Measurements from ENCODE around the gene SPSB2.

- no peak for TF ChIP-seq REST (IDR thresholded peaks at IDR 0.05; ENCODE audit: unreplicated experiment)
- no peak for TF ChIP-seq CTCF (conservative IDR thresholded peaks at IDR 0.05; ENCODE audit: low read depth in 2 of 2)
- no peak for TF ChIP-seq EZH2 (IDR thresholded peaks at IDR 0.05; ENCODE audit: low read depth, unreplicated experiment)
- no peak for TF ChIP-seq POLR2AphosphoS5 (IDR thresholded peaks at IDR 0.05; ENCODE audit: low read depth)
- no peak for TF ChIP-seq ETS1 (IDR thresholded peaks at IDR 0.05)
- TF ChIP-seq ZNF114 (CRISPR knock-in tag; IDR thresholded peaks at IDR 0.05): no peak
- no peak for TF ChIP-seq JUNB (IDR thresholded peaks at IDR 0.05; ENCODE audit: unreplicated experiment)
- TF ChIP-seq EZH2phosphoT487 (IDR thresholded peaks at IDR 0.05; ENCODE audit: unreplicated experiment): no peak
- no peak for TF ChIP-seq ZNF462 (CRISPR knock-in tag; IDR thresholded peaks at IDR 0.05)
These were observed 42.7 kb downstream of the SPSB2 start for GRCh38 chr12:6830286-6830890.

All from GM23338 (cell line).